ENCODE data around the gene EP400. TPM values are rescaled to one million over a fixed set of nuclear protein-coding genes. Genes with fewer than 3 reads are reported as not detected.

The EP400 gene
- total and polyA plus RNA-seq, 9 of the 15 experiments (the other 6 are each of a cell fraction or from before 2014, with no cell fraction given) = 4.5 to 58.0 (median 7.0) TPM

DNA sequence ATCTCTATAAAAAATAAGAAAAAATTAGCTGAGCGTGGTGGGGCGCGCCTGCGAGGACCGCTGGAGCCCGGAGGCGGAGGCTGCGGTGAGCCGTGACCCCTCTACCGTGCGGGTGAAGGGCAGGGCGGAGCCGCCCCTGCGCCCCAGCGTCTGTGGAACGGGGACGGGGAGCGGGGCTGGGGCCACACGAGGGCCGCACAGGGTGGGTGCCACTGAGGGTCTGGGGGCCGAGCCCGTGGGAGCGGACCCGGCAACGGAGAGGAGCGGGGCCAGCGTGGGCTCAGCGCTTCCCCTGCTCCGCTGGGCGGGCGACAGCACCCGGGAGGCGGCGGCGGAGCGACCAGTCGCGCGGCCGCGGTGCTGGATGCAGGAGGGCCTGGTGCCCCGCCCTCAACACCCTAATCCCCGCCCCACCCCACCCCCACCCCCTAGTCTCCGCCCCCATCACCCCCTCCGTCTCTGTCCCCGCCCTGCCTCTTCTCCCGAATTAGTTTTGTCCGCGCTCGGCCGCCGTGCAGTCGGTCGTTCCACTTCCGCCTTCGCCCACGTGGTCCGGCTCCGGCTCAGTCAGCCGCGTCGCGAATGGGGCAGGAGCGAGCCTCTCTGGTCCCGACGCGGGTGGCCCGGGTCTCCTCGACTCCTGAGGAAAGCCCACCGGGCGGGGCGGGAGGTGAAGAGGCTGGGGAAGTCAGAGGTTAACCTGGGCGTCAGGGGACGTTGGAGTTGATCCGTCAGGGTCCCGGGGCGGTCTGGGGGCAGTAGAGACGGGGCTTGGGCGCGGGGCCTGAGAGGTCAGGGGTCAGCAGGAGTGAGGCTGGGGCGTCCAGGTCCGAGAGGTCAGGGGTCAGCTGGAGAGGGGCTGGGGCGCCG, 20.8 kb upstream of the EP400 start, which contains the start of gene PUS1 (continued):
- TF ChIP-seq SIN3A (IDR thresholded peaks at IDR 0.05; ENCODE audit: borderline replicate concordance in 2 of 2, control insufficient read depth in 1 of 2, low read depth in 2 of 2, low read length in 2 of 2) (peak; percentile 97 to 99), ZNF764 (CRISPR knock-in tag; IDR thresholded peaks at IDR 0.05; ENCODE audit: low read depth) (0 out of 2 replicates have a peak, but pooled peaks have one; percentile 32), ZNF133 (CRISPR knock-in tag; IDR thresholded peaks at IDR 0.05) (no peak), ZNF134 (CRISPR knock-in tag; conservative IDR thresholded peaks at IDR 0.05) (peak; percentile 79), HCFC1 (IDR thresholded peaks at IDR 0.05; ENCODE audit: low read depth, low read length) (peak; percentile 74), POLR2B (IDR thresholded peaks at IDR 0.05; ENCODE audit: low read depth, partially characterized antibody) (peak; percentile 64), TBP (optimal IDR thresholded peaks at IDR 0.05; ENCODE audit: low read depth, low read length) (peak; percentile 75), YY1 (IDR thresholded peaks at IDR 0.05; ENCODE audit: borderline replicate concordance in 1 of 3, control insufficient read depth in 1 of 3, extremely low read depth in 1 of 3, insufficient read depth in 3 of 3, insufficient read length in 1 of 3, insufficient replicate concordance in 2 of 3, low read depth in 1 of 3, low read length in 2 of 3) (peak in 2 of 3 experiments; percentile 34 to 45), NR2C2 (CRISPR knock-in tag; IDR thresholded peaks at IDR 0.05) (peak; percentile 85; the same call in 1 of the 2 replicates), NR2C2 (tag; IDR thresholded peaks at IDR 0.05) (peak; percentile 98), TCF3 (CRISPR knock-in tag; IDR thresholded peaks at IDR 0.05) (no peak)
- TF ChIP-seq, protein P1, sequence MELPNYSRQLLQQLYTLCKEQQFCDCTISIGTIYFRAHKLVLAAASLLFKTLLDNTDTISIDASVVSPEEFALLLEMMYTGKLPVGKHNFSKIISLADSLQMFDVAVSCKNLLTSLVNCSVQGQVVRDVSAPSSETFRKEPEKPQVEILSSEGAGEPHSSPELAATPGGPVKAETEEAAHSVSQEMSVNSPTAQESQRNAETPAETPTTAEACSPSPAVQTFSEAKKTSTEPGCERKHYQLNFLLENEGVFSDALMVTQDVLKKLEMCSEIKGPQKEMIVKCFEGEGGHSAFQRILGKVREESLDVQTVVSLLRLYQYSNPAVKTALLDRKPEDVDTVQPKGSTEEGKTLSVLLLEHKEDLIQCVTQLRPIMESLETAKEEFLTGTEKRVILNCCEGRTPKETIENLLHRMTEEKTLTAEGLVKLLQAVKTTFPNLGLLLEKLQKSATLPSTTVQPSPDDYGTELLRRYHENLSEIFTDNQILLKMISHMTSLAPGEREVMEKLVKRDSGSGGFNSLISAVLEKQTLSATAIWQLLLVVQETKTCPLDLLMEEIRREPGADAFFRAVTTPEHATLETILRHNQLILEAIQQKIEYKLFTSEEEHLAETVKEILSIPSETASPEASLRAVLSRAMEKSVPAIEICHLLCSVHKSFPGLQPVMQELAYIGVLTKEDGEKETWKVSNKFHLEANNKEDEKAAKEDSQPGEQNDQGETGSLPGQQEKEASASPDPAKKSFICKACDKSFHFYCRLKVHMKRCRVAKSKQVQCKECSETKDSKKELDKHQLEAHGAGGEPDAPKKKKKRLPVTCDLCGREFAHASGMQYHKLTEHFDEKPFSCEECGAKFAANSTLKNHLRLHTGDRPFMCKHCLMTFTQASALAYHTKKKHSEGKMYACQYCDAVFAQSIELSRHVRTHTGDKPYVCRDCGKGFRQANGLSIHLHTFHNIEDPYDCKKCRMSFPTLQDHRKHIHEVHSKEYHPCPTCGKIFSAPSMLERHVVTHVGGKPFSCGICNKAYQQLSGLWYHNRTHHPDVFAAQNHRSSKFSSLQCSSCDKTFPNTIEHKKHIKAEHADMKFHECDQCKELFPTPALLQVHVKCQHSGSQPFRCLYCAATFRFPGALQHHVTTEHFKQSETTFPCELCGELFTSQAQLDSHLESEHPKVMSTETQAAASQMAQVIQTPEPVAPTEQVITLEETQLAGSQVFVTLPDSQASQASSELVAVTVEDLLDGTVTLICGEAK (IDR thresholded peaks at IDR 0.05) = 0 out of 2 replicates have a peak, but pooled peaks have one; percentile 3
- TF ChIP-seq, protein P1 (CRISPR knock-in tag; IDR thresholded peaks at IDR 0.05) = no peak
- TF ChIP-seq, protein P2, sequence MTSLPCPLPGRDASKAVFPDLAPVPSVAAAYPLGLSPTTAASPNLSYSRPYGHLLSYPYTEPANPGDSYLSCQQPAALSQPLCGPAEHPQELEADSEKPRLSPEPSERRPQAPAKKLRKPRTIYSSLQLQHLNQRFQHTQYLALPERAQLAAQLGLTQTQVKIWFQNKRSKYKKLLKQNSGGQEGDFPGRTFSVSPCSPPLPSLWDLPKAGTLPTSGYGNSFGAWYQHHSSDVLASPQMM (CRISPR knock-in tag; IDR thresholded peaks at IDR 0.05) = no peak
- TF ChIP-seq, protein P3, sequence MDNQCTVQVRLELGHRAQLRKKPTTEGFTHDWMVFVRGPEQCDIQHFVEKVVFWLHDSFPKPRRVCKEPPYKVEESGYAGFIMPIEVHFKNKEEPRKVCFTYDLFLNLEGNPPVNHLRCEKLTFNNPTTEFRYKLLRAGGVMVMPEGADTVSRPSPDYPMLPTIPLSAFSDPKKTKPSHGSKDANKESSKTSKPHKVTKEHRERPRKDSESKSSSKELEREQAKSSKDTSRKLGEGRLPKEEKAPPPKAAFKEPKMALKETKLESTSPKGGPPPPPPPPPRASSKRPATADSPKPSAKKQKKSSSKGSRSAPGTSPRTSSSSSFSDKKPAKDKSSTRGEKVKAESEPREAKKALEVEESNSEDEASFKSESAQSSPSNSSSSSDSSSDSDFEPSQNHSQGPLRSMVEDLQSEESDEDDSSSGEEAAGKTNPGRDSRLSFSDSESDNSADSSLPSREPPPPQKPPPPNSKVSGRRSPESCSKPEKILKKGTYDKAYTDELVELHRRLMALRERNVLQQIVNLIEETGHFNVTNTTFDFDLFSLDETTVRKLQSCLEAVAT (IDR thresholded peaks at IDR 0.05) = 0 out of 4 replicates have a peak, but pooled peaks of 1 of the 2 experiments have one; percentile 53
